ENCODE results near the gene SRPK2.
"Not testable (repeated sequence)": the region's sequence is repeated elsewhere in the genome, so short reads cannot be mapped to it uniquely, and the experiment has no call there.

The SRPK2 gene

DNA sequence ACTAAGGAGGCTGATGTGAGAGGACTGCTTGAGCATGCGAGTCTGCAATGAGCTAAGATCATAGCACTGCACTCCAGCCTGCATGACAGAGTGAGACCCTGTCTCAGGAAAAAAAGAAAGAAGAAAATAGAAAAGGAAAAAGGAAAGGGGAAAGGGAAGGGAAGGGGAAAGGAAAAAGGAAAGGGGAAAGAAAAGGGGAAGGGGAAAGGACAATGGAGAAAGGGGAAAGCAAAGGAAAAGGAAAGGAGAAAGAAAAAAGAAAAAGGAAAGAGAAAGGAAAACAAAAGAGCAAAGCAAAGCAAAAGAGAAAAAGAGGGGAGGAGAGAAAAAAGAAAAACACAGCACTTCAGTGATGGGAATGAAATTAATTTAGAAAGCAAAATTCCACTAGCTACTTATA is 179.3 kb downstream of the SRPK2 start:
- Mint-ChIP-seq H3K4me3 (peak overlapping the region; percentile 70), H3K36me3 (ENCODE audit: low read depth) (peaks cover 3% of the 10 kb centered on the region)

DNA sequence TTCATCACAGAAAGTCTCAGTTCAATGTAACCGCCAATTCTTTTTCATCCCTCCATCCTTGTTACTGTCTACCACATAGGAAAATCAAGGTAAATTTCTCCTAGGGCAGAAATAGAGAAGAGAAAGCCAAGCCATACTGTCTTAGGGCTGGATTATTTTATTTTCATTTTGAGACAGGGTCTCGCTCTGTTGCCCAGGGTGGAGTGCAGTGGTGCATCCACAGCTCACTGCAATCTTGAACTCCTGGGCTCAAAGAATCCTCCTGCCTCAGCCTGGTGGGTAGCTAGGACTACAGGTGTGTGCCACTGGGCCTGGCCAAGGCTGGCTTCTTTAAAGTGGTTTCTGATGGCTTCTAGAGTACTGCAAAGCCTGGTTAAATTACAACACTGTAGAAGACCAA is 181.7 kb downstream of the SRPK2 start:
- H3K27me3 Mint-ChIP-seq (ENCODE audit: low read depth) = no peaks in the 10 kb centered on the region
- H3K27ac Mint-ChIP-seq = no peak overlapping the region
- peaks cover 45% of the 10 kb centered on the region for H3K4me1 Mint-ChIP-seq (ENCODE audit: low read depth)
- H3K4me3 Mint-ChIP-seq = no peak overlapping the region
- H3K9me3 Mint-ChIP-seq = no peaks in the 10 kb centered on the region
- H3K36me3 Mint-ChIP-seq (ENCODE audit: low read depth) = no peaks in the 10 kb centered on the region

More for the DNA sequence above, 179.3 kb downstream of the SRPK2 start:
- Mint-ChIP-seq H3K9me3 (no peaks in the 10 kb centered on the region), H3K4me1 (ENCODE audit: low read depth) (peaks cover 49% of the 10 kb centered on the region), H3K27ac (peak overlapping the region; percentile 1), H3K27me3 (ENCODE audit: low read depth) (no peaks in the 10 kb centered on the region)

DNA sequence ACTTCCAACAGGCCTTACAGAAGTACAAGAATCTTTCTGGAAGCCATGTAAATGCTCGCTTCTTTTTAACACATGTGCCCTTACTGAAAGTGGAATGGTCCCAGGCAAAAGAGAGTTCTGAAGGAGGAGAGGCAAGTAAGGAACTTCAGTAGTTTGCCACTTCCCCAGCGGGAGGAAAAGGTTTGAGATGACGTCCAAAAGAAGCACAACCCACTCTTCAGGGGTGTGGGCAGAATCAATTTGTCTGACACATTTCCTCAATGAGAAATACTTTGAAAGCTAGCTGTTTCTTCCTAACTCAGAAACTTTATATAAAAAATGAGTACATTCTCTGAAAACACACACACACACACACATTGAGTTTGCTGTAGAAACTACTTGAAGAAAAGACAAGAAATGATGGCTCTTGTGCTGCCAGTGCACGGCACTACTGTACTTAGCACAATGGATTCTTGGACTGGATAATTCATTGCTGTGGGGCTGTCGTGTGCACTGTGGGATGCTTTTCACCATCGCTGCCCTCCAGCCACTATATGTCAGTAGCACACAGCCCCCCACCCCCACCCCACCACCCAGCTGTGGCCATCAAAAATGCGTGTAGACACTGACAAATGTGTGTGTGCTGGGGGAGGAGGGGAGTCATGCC is 183.0 kb downstream of the SRPK2 start:
- Mint-ChIP-seq H3K4me1 (ENCODE audit: low read depth) (peaks cover 40% of the 10 kb centered on the region), H3K27ac (peak overlapping the region; percentile 64), H3K9me3 (no peaks in the 10 kb centered on the region), H3K4me3 (no peak overlapping the region), H3K36me3 (ENCODE audit: low read depth) (no peaks in the 10 kb centered on the region), H3K27me3 (ENCODE audit: low read depth) (no peaks in the 10 kb centered on the region)

DNA sequence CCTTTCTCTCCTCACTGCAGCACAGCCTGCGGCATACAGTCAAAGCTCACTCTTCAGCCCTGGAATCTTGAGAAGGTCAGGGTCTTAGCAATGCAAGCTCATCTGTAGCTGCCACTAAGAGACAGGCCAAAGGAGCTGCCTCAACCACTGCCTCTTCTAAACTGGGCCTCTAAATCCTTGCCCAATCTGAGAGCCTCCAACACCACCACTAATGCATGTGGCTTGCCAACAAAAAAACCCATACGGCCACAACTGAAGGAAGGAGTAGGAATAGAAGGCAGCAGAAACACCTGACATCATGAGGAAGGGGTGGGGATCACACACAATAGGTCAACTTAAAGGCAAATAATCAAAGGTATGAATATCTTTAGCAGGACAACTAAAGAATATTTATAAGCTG is 183.8 kb downstream of the SRPK2 start:
- H3K36me3 Mint-ChIP-seq (ENCODE audit: low read depth) = no peaks in the 10 kb centered on the region
- H3K27ac Mint-ChIP-seq = no peak overlapping the region
- H3K9me3 Mint-ChIP-seq = no peaks in the 10 kb centered on the region
- H3K4me1 Mint-ChIP-seq (ENCODE audit: low read depth) = peaks cover 33% of the 10 kb centered on the region
- no peak overlapping the region for H3K4me3 Mint-ChIP-seq
- no peaks in the 10 kb centered on the region for H3K27me3 Mint-ChIP-seq (ENCODE audit: low read depth)

DNA sequence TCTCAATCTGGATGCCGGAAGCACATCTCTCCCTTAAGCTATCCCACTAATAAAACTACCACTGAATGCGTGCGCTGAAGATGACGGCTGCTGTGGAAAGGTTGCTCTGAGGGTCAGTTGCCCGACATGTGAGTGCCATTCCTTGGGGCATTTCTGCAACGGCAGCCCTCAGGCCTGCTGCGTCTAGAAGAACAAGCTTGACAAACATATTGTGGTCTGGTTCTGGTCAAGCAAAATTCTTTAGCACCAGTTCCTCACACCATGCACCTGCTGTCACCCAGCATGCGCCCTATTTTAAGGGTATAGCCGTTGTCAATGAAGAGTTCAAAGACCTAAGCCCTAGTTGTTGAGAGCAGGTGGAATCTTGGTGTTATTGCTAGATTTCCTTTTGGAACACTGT is 184.2 kb downstream of the SRPK2 start:
- H3K9me3 Mint-ChIP-seq = no peaks in the 10 kb centered on the region
- peaks cover 30% of the 10 kb centered on the region for H3K4me1 Mint-ChIP-seq (ENCODE audit: low read depth)
- H3K36me3 Mint-ChIP-seq (ENCODE audit: low read depth) = no peaks in the 10 kb centered on the region
- no peak overlapping the region for H3K27ac Mint-ChIP-seq
- H3K27me3 Mint-ChIP-seq (ENCODE audit: low read depth) = no peaks in the 10 kb centered on the region
- H3K4me3 Mint-ChIP-seq = no peak overlapping the region

DNA sequence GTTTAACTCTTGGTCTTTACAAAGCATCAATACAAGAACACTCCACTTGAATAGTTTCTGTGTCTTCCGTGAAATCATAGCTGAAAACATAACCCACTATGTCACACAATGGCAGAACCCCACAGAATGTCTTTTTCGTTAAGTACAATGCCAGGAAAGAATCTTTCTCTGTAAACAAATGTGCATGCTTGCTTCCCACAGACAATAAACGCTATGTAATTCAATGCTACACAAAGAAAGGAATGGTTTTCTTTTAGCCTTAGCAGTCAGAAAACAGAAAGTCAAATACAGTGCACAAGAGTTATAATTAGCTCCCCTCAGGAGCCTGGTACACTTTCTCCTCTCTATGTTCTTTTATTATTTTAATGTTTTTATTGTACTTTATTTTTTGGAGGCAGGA is 186.1 kb downstream of the SRPK2 start:
- Mint-ChIP-seq H3K36me3 (ENCODE audit: low read depth) (peaks cover 2% of the 10 kb centered on the region), H3K27ac (no peak overlapping the region), H3K4me1 (ENCODE audit: low read depth) (peaks cover 28% of the 10 kb centered on the region)

DNA sequence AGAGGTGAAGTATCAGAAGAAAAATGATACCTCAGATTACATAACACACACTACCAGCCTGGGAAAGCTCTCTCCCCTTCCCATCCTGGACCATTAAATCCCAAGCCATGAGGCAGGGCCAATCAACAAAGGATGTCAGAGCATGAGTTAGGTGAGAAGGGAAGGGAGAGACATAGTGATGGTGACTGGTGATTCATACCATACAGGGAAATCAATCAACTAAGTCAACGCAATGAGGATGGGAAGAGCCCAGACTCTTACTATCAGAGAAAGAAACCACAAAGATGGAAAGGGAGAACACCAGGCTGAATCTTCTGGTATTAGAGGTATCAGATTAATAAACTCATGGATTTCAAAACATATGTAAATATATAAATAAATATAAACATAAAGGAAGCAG is 189.3 kb downstream of the SRPK2 start:
- no peaks in the 10 kb centered on the region for H3K9me3 Mint-ChIP-seq
- peaks cover 5% of the 10 kb centered on the region for H3K36me3 Mint-ChIP-seq (ENCODE audit: low read depth)
- no peak overlapping the region for H3K4me3 Mint-ChIP-seq
- H3K27me3 Mint-ChIP-seq (ENCODE audit: low read depth) = no peaks in the 10 kb centered on the region
- peaks cover 12% of the 10 kb centered on the region for H3K4me1 Mint-ChIP-seq (ENCODE audit: low read depth)
- H3K27ac Mint-ChIP-seq = no peak overlapping the region

More for the DNA sequence above, 186.1 kb downstream of the SRPK2 start:
- Mint-ChIP-seq H3K9me3 (no peaks in the 10 kb centered on the region), H3K27me3 (ENCODE audit: low read depth) (no peaks in the 10 kb centered on the region), H3K4me3 (no peak overlapping the region)

DNA sequence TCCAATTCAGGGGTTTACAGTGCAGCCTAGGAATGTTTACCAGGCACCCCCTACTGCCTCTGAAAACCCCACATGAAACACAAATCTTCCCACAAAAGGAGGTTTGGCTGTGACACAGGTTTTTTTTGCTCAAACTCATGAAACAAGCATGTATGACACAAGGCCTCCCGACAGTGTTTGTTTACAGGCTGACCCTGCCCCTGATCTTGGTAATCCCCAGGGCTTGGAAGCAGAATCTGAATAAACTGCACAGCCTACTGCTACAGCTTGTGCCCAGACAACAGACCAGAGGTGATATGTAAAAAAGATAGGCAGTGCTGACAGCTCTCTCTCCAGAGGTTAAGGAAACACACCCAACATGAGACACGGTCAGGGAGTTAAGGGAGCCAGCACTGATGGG is 190.5 kb downstream of the SRPK2 start:
- no peak overlapping the region for H3K27ac Mint-ChIP-seq
- peaks cover 12% of the 10 kb centered on the region for H3K4me1 Mint-ChIP-seq (ENCODE audit: low read depth)

DNA sequence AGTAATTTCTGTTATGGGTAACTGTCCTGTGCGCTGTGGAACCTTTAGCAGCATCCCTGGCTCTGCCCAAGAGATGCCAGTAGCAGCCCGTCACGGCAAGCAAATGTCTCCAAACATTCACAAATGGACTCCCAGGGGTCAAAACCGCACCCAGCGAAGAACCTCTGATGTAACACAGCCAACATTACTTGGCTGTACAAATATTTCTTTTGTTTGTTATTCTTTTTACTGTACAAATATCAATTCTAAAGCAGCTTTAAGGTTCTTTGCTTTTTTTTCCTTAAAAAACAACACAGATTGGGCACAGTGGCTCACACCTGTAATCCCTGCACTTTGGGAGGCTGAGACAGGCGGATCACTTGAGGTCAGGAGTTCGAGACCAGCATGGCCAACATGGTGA is 192.2 kb downstream of the SRPK2 start:
- peaks cover 8% of the 10 kb centered on the region for H3K36me3 Mint-ChIP-seq (ENCODE audit: low read depth)
- no peaks in the 10 kb centered on the region for H3K9me3 Mint-ChIP-seq
- peaks cover 12% of the 10 kb centered on the region for H3K4me1 Mint-ChIP-seq (ENCODE audit: low read depth)
- no peaks in the 10 kb centered on the region for H3K27me3 Mint-ChIP-seq (ENCODE audit: low read depth)
- H3K4me3 Mint-ChIP-seq = no peak overlapping the region
- no peak overlapping the region for H3K27ac Mint-ChIP-seq

More for the DNA sequence above, 190.5 kb downstream of the SRPK2 start:
- peaks cover 5% of the 10 kb centered on the region for H3K36me3 Mint-ChIP-seq (ENCODE audit: low read depth)
- H3K9me3 Mint-ChIP-seq = no peaks in the 10 kb centered on the region
- no peak overlapping the region for H3K4me3 Mint-ChIP-seq
- H3K27me3 Mint-ChIP-seq (ENCODE audit: low read depth) = no peaks in the 10 kb centered on the region

DNA sequence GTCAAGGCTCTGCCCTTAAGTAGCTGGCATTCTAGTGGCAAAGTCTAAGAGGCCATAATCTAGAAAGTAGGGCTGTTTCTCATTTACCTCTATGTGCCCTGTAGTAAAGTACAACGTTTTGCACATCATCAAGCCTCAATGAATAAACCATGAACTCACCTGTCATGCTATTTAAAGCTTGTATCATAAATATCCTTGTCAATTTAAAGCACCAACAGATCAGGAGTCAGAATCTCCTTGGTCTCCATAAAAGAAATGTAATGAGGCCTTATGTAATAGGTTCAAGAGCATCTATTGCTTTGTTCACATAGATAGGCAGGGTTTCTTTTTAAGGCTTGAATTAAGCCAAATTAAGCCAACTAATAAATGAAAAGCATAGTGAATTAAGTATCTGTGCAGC is 192.8 kb downstream of the SRPK2 start:
- Mint-ChIP-seq H3K36me3 (ENCODE audit: low read depth) (peaks cover 8% of the 10 kb centered on the region), H3K4me1 (ENCODE audit: low read depth) (peaks cover 12% of the 10 kb centered on the region), H3K27ac (no peak overlapping the region), H3K9me3 (no peaks in the 10 kb centered on the region), H3K4me3 (no peak overlapping the region), H3K27me3 (ENCODE audit: low read depth) (no peaks in the 10 kb centered on the region)

DNA sequence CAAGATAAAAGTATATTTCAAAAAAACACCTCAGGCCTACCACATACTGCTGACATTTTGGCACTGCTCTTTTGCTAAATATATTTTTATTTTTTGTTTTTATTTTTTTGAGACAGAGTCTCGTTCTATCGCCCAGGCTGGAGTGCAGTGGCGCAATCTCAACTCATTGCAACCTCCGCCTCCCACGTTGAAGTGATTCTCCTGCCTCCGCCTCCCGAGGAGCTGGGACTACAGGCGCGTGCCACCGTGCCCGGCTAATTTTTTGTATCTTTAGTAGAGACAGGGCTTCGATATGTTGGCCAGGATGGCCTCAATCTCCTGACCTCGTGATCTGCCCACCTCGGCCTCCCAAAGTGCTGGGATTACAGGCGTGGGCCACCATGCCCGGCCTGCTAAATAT is 193.8 kb downstream of the SRPK2 start:
- not testable (repeated sequence) for H3K27me3 Mint-ChIP-seq (ENCODE audit: low read depth); H3K9me3 Mint-ChIP-seq; H3K36me3 Mint-ChIP-seq (ENCODE audit: low read depth); H3K27ac Mint-ChIP-seq; H3K4me3 Mint-ChIP-seq
- H3K4me1 Mint-ChIP-seq (ENCODE audit: low read depth) = peaks cover 12% of the 10 kb centered on the region

DNA sequence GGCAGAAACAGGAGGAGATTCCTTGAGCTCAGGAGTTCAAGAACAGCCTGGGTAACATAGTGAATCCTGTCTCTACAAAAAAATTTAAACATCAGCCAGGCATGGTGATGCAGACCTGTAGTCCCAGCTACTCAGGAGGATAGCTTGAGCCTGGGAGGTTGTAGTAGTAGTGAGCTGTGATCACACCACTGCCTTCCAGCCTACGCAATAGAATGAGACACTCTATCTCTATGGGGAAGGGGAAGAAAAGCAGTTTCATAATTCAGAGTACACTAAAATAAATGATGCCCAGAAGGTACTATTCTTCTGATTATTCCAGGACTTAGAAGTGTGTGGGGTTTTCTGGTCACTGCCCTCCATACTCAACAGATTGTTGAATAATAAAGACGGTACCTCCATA is 197.4 kb downstream of the SRPK2 start:
- H3K36me3 Mint-ChIP-seq (ENCODE audit: low read depth) = peaks cover 6% of the 10 kb centered on the region
- no peak overlapping the region for H3K4me3 Mint-ChIP-seq
- H3K4me1 Mint-ChIP-seq (ENCODE audit: low read depth) = peaks cover 11% of the 10 kb centered on the region
- H3K27me3 Mint-ChIP-seq (ENCODE audit: low read depth) = no peaks in the 10 kb centered on the region
- H3K9me3 Mint-ChIP-seq = no peaks in the 10 kb centered on the region
- no peak overlapping the region for H3K27ac Mint-ChIP-seq

DNA sequence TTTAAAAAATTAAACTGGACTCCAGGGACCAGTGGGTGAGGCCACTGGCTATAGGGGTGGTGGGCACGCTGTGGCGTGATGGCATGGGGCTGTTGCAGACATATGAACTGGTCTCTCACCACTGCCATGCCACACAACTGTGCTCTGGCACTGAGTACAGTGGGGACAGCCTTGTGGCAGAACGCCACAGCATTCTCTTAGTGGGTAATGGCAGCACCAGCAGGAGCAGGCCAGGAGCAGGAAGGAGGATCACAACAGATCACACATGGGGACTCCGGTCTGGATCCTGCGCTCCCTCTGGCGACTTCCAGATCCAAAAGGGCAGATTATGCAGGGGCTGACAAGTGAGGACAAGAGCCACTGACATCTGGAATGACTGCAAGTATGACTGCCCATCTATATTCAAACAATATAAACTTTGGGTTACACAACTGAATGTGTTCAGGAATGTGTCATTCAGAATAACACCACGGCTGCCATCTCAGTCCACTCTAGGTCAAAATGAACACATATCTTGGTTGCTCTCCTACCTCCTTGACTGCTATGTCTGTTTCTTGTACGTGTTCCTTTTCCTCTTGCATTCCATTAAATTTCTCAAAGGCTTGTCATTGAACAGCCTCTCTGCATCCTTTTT is 198.7 kb downstream of the SRPK2 start:
- Mint-ChIP-seq H3K4me1 (ENCODE audit: low read depth) (peaks cover 5% of the 10 kb centered on the region), H3K9me3 (no peaks in the 10 kb centered on the region), H3K36me3 (ENCODE audit: low read depth) (peaks cover 6% of the 10 kb centered on the region), H3K27me3 (ENCODE audit: low read depth) (no peaks in the 10 kb centered on the region), H3K27ac (no peak overlapping the region), H3K4me3 (no peak overlapping the region)

DNA sequence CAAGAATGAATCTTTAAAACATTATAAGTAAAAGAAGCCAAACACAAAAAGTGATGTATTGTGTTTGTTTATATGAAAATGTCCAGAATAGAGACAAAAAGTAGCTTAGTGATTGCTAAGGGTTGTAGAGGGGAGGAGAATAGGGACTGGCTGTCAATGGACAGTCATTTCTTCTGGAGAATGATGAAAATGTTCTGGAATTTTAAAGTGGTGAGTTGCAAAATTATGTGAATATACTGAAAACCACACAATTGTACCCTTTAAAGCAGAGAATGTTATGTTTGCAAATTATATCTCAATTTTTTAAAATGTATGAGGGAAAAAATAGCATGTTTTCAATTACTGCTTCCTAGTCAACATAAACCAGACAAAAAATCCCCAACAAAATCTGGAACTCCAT is 200.5 kb downstream of the SRPK2 start:
- peaks cover 5% of the 10 kb centered on the region for H3K4me1 Mint-ChIP-seq (ENCODE audit: low read depth)
- no peaks in the 10 kb centered on the region for H3K9me3 Mint-ChIP-seq
- peaks cover 6% of the 10 kb centered on the region for H3K36me3 Mint-ChIP-seq (ENCODE audit: low read depth)
- no peaks in the 10 kb centered on the region for H3K27me3 Mint-ChIP-seq (ENCODE audit: low read depth)
- no peak overlapping the region for H3K27ac Mint-ChIP-seq
- no peak overlapping the region for H3K4me3 Mint-ChIP-seq

DNA sequence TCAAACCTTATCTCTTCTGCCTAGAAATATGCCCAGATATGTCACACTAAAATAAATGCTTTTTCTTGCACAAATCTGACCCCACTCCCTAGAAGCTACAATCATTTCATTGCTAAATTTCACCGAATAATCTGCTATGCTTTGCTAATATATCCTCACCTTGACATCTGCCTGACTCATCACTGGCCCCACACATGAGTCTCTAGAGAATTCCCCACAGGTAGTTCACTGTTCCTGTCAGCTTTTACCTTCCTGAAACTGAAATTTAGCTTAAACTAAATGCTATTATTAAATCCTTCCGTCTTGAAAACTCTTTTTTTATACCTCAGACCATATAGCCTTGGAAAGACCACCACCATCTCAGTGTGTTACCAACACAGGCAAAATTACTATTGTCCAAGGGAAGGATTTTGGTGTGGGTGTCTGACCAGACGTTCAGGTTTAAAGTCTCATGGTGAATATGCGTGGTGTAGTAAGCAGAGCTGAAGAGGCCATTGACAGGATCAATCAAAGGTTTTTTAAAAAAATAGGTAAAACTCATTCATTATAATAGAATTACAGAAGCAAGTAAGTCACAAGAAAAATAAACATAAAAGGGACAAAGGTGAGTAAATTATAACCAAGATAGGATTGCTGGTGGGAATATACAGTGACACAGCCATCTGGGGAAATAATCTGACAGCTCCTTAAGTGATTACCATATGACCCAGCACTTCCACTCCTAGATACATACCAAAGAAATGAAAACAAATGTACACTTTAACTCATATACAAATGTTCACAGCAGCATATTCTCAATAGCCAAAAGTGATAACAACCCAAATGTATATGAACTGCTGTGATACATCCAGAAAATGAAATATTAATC is 201.2 kb downstream of the SRPK2 start:
- Mint-ChIP-seq H3K4me3 (no peak overlapping the region), H3K27me3 (ENCODE audit: low read depth) (no peaks in the 10 kb centered on the region), H3K27ac (no peak overlapping the region), H3K4me1 (ENCODE audit: low read depth) (peaks cover 5% of the 10 kb centered on the region), H3K36me3 (ENCODE audit: low read depth) (peaks cover 2% of the 10 kb centered on the region), H3K9me3 (no peaks in the 10 kb centered on the region)

Data from T-helper 1 cell treated with Interleukin-12 subunit alpha and Interleukin-12 subunit beta and Interleukin-4 antibody, amounts not matched to agents 30 μg/mL and 1 μg/mL, for 36 hours (primary cell).